Esophagus muscularis mucosa (tissue), 4 donors: ENCODE measurements around the gene NBPF1. TPM values are rescaled to one million over a fixed set of nuclear protein-coding genes. Genes with fewer than 3 reads are reported as not detected.
"Not testable (repeated sequence)": the region's sequence is repeated elsewhere in the genome, so short reads cannot be mapped to it uniquely, and the experiment has no call there.

Source experiments
- DNase-seq: peaks from one replicate; pipeline ENCODE4 v3.0.0-alpha.2; 2017; ENCODE audit errors: extremely low spot score
- H3K27ac ChIP-seq, 4 donors: fragments of 200-600 bp; sonication (generic); replicated peaks in 1 of 4; 1 replicate in 3 of 4; 2 replicates in 1 of 4; pipeline ENCODE4 v1.5.1; 2016 to 2019; ENCODE audit warnings: mild to moderate bottlenecking in 1 of 4
- H3K27me3 ChIP-seq, 4 donors: fragments of 200-600 bp; sonication (generic); one replicate each; pipeline versions ENCODE4 v1.5.1 to v1.6.0; 2016 to 2019
- H3K36me3 ChIP-seq, 4 donors: fragments of 200-600 bp; sonication (generic); one replicate each; pipeline ENCODE4 v1.5.1; 2016 to 2019
- H3K4me1 ChIP-seq, 4 donors: fragments of 200-600 bp; sonication (generic); one replicate each; pipeline ENCODE4 v1.5.1; 2016 to 2019
- H3K4me3 ChIP-seq, 4 donors: fragments of 200-600 bp; sonication (generic); 1 replicate in 2 of 4; 2 replicates in 2 of 4; pipeline ENCODE4 v1.5.1; 2016 to 2019; ENCODE audit warnings: mild to moderate bottlenecking in 4 of 4, moderate library complexity in 1 of 4
- H3K9me3 ChIP-seq, 4 donors: fragments of 200-600 bp; sonication (generic); 1 replicate in 3 of 4; 2 replicates in 1 of 4; pipeline ENCODE4 v1.5.1; 2016 to 2019
- EP300 ChIP-seq: sonication (generic); formaldehyde crosslinking; IDR thresholded peaks from one replicate; pipeline ENCODE4 v1.6.1; 2017; ENCODE audit warnings: antibody characterized with exemption
- POLR2A ChIP-seq: fragments of 450-650 bp; IDR thresholded peaks from one replicate; pipeline ENCODE4 v1.6.1; 2017; ENCODE audit warnings: antibody characterized with exemption, moderate library complexity, mild to moderate bottlenecking, low read depth
- POLR2AphosphoS5 ChIP-seq, 2 donors: sonication (generic); formaldehyde crosslinking; IDR thresholded peaks; one replicate each; pipeline ENCODE4 v1.6.1; 2017; ENCODE audit warnings: antibody characterized with exemption in 2 of 2
- WGBS: methylation state at CpG from one replicate; pipeline ENCODE4 v1.1.5; 2018; 5-methylcytosine and 5-hydroxymethylcytosine counted together
- intact Hi-C: fragments of 100-400 bp; cut with DNase I; formaldehyde crosslinking; loops from one replicate; pipeline ENCODE4 v1.15.1; 2023
- total RNA-seq, 4 donors: library from RNA; depleted of rRNA; stranded (reverse); fragments of >200 nt; gene quantifications; one replicate each; pipeline versions ENCODE4 v1.1.0 to v1.2.1, GENCODE V29; 2016
- TF ChIP-seq, protein P1 (sequence below), 3 experiments: fragments of 200-600 bp in 2 of 3; fragments of 450-650 bp in 1 of 3; sonication (generic) in 2 of 3; IDR thresholded peaks; one replicate each; pipeline ENCODE4 v1.5.1; 2017 to 2019; ENCODE audit warnings: antibody characterized with exemption in 3 of 3, mild to moderate bottlenecking in 2 of 3, moderate library complexity in 1 of 3

NBPF1 gene
- total RNA-seq, 4 donors from 2014 or later = 16.6 to 39.2 (median 28.1) TPM

DNA sequence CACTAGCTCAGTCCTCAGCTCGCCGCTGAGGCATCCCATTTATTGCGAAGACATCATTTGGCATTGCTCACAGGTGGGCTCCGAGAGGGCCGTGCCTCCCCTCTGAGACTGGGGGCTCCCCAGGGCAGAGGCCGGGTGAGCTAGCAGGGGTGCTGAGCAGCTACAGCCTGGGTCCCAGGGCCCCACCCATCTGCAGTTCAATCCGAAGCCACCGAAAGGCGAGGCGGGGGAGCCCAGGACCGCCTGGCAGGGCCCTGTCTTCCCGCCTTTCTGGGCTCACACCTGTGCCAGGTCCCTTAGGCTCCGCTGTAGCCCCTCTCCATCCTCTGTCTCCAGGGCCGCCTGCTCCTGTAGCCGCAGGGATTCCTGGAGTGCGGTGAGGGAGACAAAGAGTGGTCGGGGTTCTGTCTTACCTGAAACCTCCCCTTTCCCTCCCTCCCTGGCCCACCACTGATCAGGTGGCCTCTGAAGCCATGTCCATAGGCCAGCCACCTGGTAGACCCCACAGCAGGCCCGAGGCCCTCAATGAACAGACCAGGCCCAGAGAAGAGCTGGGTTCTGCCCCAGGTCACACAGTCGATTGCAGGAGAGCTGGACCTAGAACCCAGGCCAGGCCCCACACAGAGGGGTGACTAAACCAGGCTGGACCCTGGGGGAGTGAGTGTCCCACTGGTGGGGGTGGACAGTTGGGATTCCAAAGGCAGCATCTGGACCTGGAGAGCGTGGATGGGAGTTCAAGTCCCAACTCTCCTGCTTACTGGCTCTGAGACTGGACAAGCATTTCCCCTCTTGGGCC is 18.1 kb upstream of the NBPF1 start:
- WGBS = 83% methylated on average over 20 of the region's 20 CpGs
- H3K4me3 ChIP-seq = no peak overlapping the region
- H3K4me1 ChIP-seq = no peaks in the 10 kb centered on the region
- H3K9me3 ChIP-seq = no peaks in the 10 kb centered on the region
- H3K36me3 ChIP-seq = peaks cover 65 to 95% (median 80%) of the 10 kb centered on the region in 4 donors
- H3K27me3 ChIP-seq = no peaks in the 10 kb centered on the region
- intact Hi-C loops = no loop called here
- TF ChIP-seq POLR2A (no peak), POLR2AphosphoS5 (IDR thresholded peaks at IDR 0.05) (no peak), EP300 (no peak)
- TF ChIP-seq, protein P1, sequence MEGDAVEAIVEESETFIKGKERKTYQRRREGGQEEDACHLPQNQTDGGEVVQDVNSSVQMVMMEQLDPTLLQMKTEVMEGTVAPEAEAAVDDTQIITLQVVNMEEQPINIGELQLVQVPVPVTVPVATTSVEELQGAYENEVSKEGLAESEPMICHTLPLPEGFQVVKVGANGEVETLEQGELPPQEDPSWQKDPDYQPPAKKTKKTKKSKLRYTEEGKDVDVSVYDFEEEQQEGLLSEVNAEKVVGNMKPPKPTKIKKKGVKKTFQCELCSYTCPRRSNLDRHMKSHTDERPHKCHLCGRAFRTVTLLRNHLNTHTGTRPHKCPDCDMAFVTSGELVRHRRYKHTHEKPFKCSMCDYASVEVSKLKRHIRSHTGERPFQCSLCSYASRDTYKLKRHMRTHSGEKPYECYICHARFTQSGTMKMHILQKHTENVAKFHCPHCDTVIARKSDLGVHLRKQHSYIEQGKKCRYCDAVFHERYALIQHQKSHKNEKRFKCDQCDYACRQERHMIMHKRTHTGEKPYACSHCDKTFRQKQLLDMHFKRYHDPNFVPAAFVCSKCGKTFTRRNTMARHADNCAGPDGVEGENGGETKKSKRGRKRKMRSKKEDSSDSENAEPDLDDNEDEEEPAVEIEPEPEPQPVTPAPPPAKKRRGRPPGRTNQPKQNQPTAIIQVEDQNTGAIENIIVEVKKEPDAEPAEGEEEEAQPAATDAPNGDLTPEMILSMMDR (IDR thresholded peaks at IDR 0.05) = no peak
- no peak for DNase-seq
- H3K27ac ChIP-seq = no peak overlapping the region

DNA sequence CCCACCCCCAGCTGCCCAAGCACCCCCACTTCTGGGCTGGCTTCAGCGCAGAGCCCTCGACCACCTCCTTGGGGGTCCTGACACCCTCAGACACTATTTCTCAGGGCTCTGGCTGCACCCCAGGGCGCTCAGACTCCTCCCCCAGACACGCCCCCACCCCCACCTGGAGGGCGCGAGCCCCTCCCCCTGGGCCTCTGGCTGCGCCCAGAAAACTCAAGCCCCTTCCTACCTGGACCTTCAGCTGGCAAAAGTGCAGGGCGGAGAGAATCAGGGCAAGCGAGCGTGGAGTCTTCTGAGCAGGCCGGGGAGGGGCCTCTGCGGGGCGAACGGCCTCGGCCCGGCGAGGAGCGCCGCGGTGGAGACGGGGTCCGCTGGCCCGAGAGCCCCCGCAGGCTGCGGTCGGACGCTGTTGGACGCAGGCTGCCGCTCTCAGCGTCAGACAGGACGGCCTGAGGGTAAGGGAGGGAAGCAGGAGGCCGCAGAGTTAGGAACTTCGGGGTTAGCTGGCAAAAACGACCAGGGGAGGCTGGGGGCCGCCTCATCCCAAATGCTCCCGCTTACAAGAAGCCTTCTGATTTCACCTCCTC is 17.4 kb upstream of the NBPF1 start:
- intact Hi-C loops = no loop called here
- Histone ChIP-seq H3K9me3 (no peaks in the 10 kb centered on the region), H3K4me3 (no peak overlapping the region), H3K27me3 (no peaks in the 10 kb centered on the region), H3K4me1 (no peaks in the 10 kb centered on the region), H3K27ac (no peak overlapping the region), H3K36me3 (peaks cover 69 to 99% (median 87%) of the 10 kb centered on the region in 4 donors)
- TF ChIP-seq, protein P1 (IDR thresholded peaks at IDR 0.05) = no peak
- TF ChIP-seq POLR2A (no peak), EP300 (no peak), POLR2AphosphoS5 (IDR thresholded peaks at IDR 0.05) (no peak)
- WGBS = 87% methylated on average over 36 of the region's 36 CpGs
- no peak for DNase-seq

DNA sequence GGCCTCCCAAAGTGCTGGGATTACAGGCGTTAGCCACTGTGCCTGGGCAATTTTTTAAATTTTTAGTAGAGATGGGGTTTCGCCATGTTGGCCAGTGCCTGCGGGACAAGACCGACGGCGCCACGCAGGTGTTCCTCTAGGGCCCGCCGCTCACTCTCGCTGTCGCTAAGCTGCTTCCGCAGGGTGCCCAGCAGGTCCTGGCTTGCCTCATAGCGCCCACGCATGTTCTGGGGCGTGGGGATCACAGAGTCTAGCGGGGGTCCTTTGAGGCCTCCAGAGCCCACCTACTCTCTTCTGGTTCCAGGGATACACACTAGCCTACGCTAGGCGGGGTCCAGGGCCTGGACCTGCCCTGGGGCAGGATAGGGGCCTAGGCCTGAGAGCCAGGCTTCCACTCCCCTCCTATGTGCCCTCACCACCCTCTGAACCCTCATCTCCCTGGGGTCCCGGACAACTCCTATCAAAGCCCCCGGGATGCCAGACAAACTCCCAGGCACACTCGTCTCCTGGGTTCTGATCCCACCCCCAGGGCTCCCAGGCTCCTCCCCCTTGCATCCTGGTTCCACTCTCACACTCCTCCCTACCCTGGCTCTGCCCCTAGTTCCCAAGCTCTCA is 16.7 kb upstream of the NBPF1 start:
- H3K27ac ChIP-seq, H3K27me3 ChIP-seq, H3K4me3 ChIP-seq, DNase-seq, H3K9me3 ChIP-seq, intact Hi-C loops, H3K4me1 ChIP-seq: not testable (repeated sequence)
- peaks cover 75 to 100% (median 95%) of the 10 kb centered on the region in 4 donors for H3K36me3 ChIP-seq
- 94% methylated on average over 21 of the region's 21 CpGs for WGBS

- DNase-seq = no peak
- 88% methylated on average over 19 of the region's 19 CpGs for WGBS
Measured at GRCh38 chr1:16628361-16629111, 15.2 kb upstream of the NBPF1 start.

DNA sequence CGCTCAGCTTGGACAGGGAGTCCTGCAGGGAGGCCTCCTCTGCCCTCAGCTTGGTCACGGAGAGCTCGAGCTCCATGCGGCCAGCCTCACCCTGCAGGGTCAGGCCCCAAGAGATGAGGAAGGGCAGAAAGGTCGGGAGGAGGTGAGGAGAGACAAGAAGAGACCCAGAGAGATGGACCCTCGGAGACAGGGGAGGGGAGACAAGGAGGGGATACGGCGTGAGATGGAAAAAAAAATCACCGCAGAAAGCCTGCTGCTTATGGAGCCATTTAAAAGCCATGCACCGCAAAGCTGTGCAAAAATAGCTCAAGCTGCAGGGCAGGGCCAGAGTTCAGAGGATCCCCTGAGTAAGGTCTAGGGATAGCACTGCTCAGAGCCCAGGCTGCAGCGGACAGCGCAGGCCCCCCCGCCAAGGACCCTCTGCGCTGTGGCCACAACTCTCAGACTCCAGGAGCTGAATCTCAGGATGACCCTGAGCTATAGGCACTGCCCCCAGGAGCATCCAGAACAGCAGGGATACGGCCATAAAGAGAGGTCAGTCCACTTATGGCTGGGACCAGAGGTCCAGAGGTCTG is 13.1 kb upstream of the NBPF1 start:
- H3K4me1 ChIP-seq, DNase-seq, H3K9me3 ChIP-seq, intact Hi-C loops, H3K27ac ChIP-seq, H3K4me3 ChIP-seq, H3K27me3 ChIP-seq: not testable (repeated sequence)
- WGBS = 82% methylated on average over 15 of the region's 15 CpGs
- H3K36me3 ChIP-seq = peaks cover 68 to 100% (median 97%) of the 10 kb centered on the region in 4 donors

More at GRCh38 chr1:16628361-16629111, 15.2 kb upstream of the NBPF1 start:
- peaks cover 78 to 100% (median 97%) of the 10 kb centered on the region in 4 donors for H3K36me3 ChIP-seq
- intact Hi-C loops = no loop called here
- no peak for TF ChIP-seq EP300
- TF ChIP-seq, protein P1 (IDR thresholded peaks at IDR 0.05) = no peak
- no peak for TF ChIP-seq POLR2A
- TF ChIP-seq POLR2AphosphoS5 (IDR thresholded peaks at IDR 0.05) = no peak
- no peaks in the 10 kb centered on the region for H3K4me1 ChIP-seq
- no peaks in the 10 kb centered on the region for H3K9me3 ChIP-seq
- no peaks in the 10 kb centered on the region for H3K27me3 ChIP-seq
- no peak overlapping the region for H3K4me3 ChIP-seq
- H3K27ac ChIP-seq = no peak overlapping the region
